VCaP (cell line): ENCODE results near the gene SLC25A20.
"Not testable (repeated sequence)": the region's sequence is repeated elsewhere in the genome, so short reads cannot be mapped to it uniquely, and the experiment has no call there.

Experiments
- H3K27ac ChIP-seq: fragments of 450-650 bp; 2 replicates; pipeline ENCODE4 v1.5.1; 2017
- CTCF ChIP-seq: fragments of 450-650 bp; conservative IDR thresholded peaks from 2 replicates; pipeline ENCODE4 v1.5.1; 2017; ENCODE audit warnings: mild to moderate bottlenecking, moderate library complexity

SLC25A20 gene

GRCh38 chr3:48847053-48847503, 51.6 kb downstream of the SLC25A20 start:
- TF ChIP-seq CTCF, result no peak
- H3K27ac ChIP-seq, result peak overlapping the region; percentile 97

GRCh38 chr3:48845170-48845569, 53.5 kb downstream of the SLC25A20 start:
- H3K27ac ChIP-seq, result peak overlapping the region; percentile 97; the same call in 1 of the 2 replicates
- TF ChIP-seq CTCF, result no peak

- no peak for TF ChIP-seq CTCF
- H3K27ac ChIP-seq, result no peak overlapping the region
Measured at GRCh38 chr3:48837163-48837562, 61.5 kb downstream of the SLC25A20 start.

- no peak for TF ChIP-seq CTCF
- H3K27ac ChIP-seq, result no peak overlapping the region
Measured at GRCh38 chr3:48835650-48836366, 62.9 kb downstream of the SLC25A20 start.

- TF ChIP-seq CTCF, result no peak
- H3K27ac ChIP-seq, result no peak overlapping the region
Measured at GRCh38 chr3:48832684-48833083, 66.0 kb downstream of the SLC25A20 start.

- H3K27ac ChIP-seq, result no peak overlapping the region
- TF ChIP-seq CTCF, result no peak
Measured at GRCh38 chr3:48830715-48831114, 68.0 kb downstream of the SLC25A20 start.

- H3K27ac ChIP-seq, result not testable (repeated sequence)
Measured at GRCh38 chr3:48829525-48829924, 69.2 kb downstream of the SLC25A20 start.

GRCh38 chr3:48827874-48828273, 70.8 kb downstream of the SLC25A20 start:
- not testable (repeated sequence) for H3K27ac ChIP-seq
